ENCODE measurements around the gene PIM3. TPM values are rescaled to one million over a fixed set of nuclear protein-coding genes. Genes with fewer than 3 reads are reported as not detected.
A peak's percentile ranks its signal among the peaks of the same experiment; 100 is the strongest.

Gene PIM3
- total RNA-seq, 1 donor: 19.9 TPM

- DNase-seq (ENCODE audit: insufficient read length, low spot score, missing footprints): peak; percentile 100
- H3K27me3 ChIP-seq (ENCODE audit: insufficient read depth, low read length): no peaks in the 10 kb centered on the region
- no peaks in the 10 kb centered on the region for H3K4me1 ChIP-seq (ENCODE audit: insufficient read depth, low read length)
- H4K20me1 ChIP-seq (ENCODE audit: insufficient read depth, low read length): peaks cover 2% of the 10 kb centered on the region
- H3K9me3 ChIP-seq (ENCODE audit: low read depth, low read length): no peaks in the 10 kb centered on the region
- no peaks in the 10 kb centered on the region for H3K79me2 ChIP-seq (ENCODE audit: insufficient read depth, low read length)
- peak; percentile 51 for TF ChIP-seq CTCF (IDR thresholded peaks at IDR 0.05; ENCODE audit: extremely low read depth, low read depth, low read length)
- peaks cover 2% of the 10 kb centered on the region for H3K36me3 ChIP-seq (ENCODE audit: insufficient read depth, low read length)
- no peak overlapping the region for H3K4me3 ChIP-seq (ENCODE audit: insufficient read depth, low read length)
- no peak overlapping the region for H3K4me2 ChIP-seq (ENCODE audit: insufficient read depth, low read length)
- no peak overlapping the region for H2AFZ ChIP-seq (ENCODE audit: low read length)
- no peak overlapping the region for H3K27ac ChIP-seq (ENCODE audit: low read depth, low read length)
These were observed 31.2 kb upstream of the PIM3 start for GRCh38 chr22:49929211-49929979.

DNA sequence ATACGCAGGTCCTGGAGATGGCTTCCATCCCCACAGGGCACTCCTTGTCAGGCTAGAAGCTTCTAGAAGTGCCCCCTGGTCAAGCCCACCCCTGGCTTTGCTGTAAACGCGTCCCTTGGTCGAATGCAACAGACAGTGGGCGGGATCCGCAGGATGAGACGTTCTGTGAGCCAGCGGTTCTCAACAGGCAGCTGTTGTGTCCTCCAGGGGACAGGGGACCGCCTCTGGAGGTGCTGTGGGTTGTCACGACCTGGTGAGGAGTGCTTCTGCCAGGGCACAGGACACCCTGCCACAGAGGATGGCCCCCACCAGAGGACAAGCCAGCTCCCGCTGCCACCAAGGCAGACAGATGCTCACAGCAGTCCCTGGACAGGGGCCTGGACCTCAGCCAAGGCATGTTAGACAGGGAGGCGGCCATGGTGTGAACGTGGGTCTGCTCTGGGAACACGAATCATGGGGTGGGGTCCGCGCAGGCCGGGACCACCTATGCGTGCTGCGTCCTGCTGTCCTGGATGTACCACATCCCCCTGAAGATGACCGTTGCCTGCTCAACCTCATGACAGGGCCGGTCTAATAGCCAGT, 30.5 kb upstream of the PIM3 start:
- H3K4me2 ChIP-seq (ENCODE audit: insufficient read depth, low read length): no peak overlapping the region
- no peaks in the 10 kb centered on the region for H3K79me2 ChIP-seq (ENCODE audit: insufficient read depth, low read length)
- H3K9me3 ChIP-seq (ENCODE audit: low read depth, low read length): no peaks in the 10 kb centered on the region
- no peak overlapping the region for H3K4me3 ChIP-seq (ENCODE audit: insufficient read depth, low read length)
- DNase-seq (ENCODE audit: insufficient read length, low spot score, missing footprints): no peak
- peaks cover 3% of the 10 kb centered on the region for H3K4me1 ChIP-seq (ENCODE audit: insufficient read depth, low read length)
- H3K27me3 ChIP-seq (ENCODE audit: insufficient read depth, low read length): no peaks in the 10 kb centered on the region
- peaks cover 2% of the 10 kb centered on the region for H3K36me3 ChIP-seq (ENCODE audit: insufficient read depth, low read length)
- H4K20me1 ChIP-seq (ENCODE audit: insufficient read depth, low read length): peaks cover 2% of the 10 kb centered on the region
- H3K27ac ChIP-seq (ENCODE audit: low read depth, low read length): no peak overlapping the region
- H2AFZ ChIP-seq (ENCODE audit: low read length): no peak overlapping the region
- no peak for TF ChIP-seq CTCF (IDR thresholded peaks at IDR 0.05; ENCODE audit: extremely low read depth, low read depth, low read length)

- no peak for DNase-seq (ENCODE audit: insufficient read length, low spot score, missing footprints)
- H3K4me3 ChIP-seq (ENCODE audit: insufficient read depth, low read length): no peak overlapping the region
- no peaks in the 10 kb centered on the region for H3K79me2 ChIP-seq (ENCODE audit: insufficient read depth, low read length)
- no peak overlapping the region for H3K4me2 ChIP-seq (ENCODE audit: insufficient read depth, low read length)
- H3K27ac ChIP-seq (ENCODE audit: low read depth, low read length): no peak overlapping the region
- H4K20me1 ChIP-seq (ENCODE audit: insufficient read depth, low read length): peaks cover 2% of the 10 kb centered on the region
- H3K4me1 ChIP-seq (ENCODE audit: insufficient read depth, low read length): peaks cover 3% of the 10 kb centered on the region
- H3K27me3 ChIP-seq (ENCODE audit: insufficient read depth, low read length): no peaks in the 10 kb centered on the region
- H3K36me3 ChIP-seq (ENCODE audit: insufficient read depth, low read length): peaks cover under 1% of the 10 kb centered on the region
- no peaks in the 10 kb centered on the region for H3K9me3 ChIP-seq (ENCODE audit: low read depth, low read length)
- H2AFZ ChIP-seq (ENCODE audit: low read length): no peak overlapping the region
- peak; percentile 49 for TF ChIP-seq CTCF (IDR thresholded peaks at IDR 0.05; ENCODE audit: extremely low read depth, low read depth, low read length)
These were observed 29.8 kb upstream of the PIM3 start for GRCh38 chr22:49930596-49931412.

Data from osteoblast (primary cell).